GM19452 (cell line): ENCODE results near the gene GPR84.
A peak's percentile ranks its signal among the peaks of the same experiment; 100 is the strongest.

Experiments
- ATAC-seq: cut with Tn5 transposase; IDR thresholded peaks from one replicate; pipeline ENCODE4 v1.9.1; 2021; ENCODE audit not compliant: unreplicated experiment

Gene GPR84

DNA sequence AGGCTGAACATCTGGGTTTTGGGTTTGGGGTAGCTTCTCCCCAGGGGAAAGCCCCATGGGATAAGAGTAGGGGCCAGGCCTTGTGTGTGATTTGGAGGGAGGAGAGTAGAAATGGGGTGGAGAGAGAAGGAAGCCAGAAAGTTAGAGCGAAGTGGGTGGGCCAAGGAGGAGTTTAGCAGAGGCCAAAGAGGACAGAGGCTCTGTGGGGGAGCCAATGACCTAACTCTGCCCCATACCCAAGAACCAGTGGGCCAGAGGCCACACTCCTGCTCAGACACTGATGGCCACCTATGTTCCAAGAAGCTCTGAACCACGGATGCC, 10.9 kb upstream of the GPR84 start:
- ATAC-seq: no peak

DNA sequence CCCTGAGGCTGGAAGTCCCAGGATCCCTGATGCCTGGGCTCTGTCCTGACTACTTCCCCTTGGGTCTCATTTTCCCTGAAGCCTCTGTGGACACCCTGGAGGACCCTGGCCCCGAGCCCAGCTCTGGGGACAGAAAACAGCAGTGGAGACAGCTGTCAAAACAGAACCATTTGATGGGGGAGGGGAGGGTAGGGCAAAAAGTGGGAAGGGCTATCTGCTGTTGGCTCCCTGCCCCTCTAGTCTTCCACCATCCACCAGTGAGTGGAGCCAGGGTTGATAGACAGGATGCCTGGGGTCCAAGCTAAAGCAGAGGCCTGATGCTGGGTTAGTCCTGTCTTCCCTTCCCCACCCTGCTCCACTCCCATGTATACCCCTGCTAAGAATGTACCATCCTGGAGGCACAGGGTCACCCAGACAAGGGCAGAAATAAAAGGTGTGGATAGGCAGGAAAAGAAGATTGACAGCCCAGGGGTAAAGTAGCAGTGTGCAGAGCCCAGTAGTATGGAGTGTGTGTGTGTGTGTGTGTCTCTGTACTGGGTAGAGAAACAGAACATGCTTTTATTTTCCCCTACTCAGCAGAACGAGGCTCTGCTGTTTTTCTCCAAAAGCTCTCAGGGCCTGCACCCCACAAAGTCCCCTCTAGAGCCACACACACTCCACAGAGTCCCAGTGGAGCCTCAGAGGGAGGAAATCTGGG, 10.4 kb upstream of the GPR84 start:
- no peak for ATAC-seq

DNA sequence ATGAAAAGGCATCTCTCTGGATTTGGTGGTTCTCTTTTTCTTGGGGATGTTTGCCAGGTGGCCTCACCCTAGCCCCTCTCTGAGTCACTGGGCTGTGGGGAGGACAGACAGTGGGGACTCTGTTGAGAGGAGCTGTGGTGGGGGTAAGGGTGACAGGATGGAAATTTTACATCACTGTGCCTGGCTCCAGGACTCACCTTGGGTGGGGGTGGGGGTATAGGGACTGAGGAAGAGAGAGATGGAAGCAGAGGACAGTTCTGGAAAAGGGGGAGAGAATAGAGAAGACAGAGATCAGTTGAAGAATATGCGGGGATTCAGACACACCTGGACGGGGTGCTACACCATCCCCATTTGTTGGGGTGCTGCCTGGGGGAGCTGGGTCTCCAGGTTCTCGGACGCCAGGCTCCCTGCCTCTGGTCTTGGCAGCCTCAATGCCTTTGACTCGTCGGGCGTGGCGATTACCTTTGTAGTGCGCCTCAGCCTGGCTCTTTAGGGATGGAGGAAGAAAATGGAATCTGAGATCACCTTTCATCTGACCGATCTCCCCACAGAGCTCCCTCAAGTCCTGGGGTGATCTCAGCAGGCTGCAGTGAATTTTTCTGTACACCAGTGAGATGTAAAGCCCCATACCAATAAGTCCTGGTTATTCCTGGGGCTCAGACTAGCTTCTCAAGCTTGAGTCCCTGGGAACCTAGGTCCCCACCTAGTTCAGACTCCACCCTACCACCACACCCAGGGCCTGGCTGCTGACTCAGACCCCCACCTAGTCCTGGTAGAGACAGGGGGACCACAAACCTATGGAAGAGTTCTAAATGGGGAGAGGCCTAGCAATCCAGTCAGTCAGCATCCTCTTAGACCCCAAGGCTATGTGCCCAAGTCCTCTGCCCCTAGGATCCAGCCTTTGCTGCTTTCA, 9.6 kb upstream of the GPR84 start:
- ATAC-seq: no peak

DNA sequence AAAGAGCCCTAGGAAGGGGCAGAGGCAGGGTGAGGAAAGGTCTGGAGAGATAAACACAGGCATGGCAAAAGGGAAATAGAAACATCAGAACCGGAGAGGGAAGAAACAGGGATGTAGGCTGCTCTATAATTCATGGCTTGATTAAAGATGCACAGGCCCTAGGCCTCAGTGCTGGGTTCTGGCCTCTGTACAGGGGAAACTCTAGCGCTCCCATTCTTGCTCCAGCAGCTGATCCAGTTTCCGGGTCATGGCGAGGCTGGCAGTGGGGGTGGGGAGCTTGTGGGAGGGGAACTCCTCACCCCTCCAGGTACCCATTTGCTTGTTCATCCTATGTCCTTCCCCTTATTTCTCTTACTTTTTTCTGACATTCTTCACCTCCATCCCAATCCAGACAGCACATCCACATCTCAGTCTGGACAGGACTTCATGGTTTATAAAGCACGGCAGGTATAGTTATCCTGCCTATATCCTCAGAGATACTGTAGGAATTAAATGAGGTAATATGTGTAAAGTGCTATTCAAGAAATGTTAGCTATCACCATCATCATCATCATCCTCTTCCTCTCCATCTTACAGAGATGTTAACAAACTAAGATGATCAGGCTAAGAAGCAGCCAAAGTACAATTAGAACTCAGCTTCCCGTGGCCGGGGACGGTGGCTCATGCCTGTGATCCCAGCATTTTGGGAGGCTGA, 8.0 kb upstream of the GPR84 start:
- no peak for ATAC-seq

DNA sequence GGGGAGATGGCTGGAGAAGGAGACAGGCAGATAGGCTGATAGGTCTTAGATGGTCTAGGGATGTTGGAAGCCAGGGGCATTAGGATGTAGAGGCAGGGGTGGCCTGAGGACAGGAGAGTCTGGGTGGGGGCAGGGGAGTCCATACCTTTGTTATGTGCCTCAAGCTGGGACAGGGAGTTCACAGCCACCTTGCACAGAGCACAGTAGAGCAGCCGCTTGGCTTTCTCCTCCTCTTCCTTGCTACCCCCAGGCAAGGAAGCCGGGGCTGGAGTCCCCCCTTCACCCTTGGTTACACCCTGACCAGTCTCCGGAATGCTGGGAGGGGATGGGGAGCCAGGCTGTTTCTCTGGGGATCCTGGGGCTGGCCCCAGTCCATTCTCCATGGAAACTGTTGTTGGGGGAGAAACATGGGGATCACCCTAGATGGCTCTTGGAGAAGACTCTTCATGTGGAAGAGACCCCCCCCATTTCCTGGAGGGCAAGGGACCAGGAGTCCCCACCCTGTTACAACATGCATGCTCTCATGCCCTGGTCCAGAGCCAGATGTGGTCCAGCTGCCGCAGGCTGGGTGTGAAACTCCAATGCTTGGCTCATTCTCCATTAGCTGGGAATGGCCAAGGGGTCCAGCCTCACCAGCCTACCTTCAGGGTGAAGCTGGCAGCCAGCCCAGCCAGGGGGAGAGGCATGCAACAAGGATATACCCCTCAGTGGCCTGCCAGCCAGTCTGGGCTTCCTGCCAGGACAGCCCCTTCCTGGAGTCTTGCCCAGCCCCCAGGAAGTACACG, 7.2 kb upstream of the GPR84 start:
- no peak for ATAC-seq

DNA sequence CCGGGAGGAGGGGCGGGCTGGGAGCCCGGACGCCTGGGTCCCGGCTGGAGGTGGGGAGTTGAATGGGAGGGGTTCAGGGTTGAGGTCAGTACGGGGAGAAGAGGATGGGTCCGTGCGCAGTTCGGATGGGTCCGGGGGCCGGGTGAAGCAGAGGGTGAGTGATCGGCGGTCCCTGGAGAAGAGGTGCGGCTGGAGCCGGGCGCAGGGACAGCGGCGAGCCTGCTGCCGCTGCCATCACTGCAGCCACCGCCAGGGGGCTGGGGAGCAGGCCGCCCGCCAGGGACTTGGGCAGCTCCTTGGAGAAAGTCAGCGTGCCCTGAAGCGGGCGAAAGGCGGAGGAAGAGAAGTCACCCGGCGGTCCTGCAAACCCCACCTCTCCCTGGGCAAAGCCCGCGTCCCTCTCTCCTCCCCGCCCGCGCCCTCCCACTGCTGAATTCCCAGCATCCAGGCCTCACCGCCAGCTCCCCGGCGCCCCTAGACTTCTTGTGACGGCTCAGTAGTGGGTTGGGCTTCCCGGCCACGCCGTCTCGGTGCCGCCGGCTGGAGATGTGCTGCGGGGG, 6.0 kb upstream of the GPR84 start:
- ATAC-seq: no peak

DNA sequence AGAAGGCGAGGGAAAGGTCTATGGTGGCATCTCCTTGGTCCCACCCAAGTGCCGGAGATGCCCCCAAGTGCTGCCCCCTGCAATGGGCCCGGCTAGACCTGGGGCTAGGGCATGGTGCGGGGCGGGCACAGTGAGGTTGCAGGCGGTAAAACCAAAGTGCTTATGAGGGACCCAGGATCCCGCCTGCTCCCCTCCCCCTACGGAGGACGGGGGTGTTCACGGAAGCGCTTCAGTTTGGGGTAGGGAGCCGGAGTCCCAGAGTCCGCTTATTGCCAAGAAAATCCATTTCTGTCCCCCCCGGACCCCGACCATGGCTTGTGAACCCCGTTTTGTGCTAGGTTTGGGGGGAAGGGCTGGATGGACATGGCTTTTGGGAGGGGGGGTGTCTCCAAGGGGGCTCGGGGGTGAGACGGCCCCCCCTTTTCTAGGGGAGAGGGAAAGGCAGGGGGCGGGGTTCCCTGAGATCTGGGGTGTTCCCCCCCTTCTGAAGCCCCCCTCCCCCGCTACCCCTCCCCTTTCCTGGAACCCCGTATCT, 5.4 kb upstream of the GPR84 start:
- no peak for ATAC-seq

DNA sequence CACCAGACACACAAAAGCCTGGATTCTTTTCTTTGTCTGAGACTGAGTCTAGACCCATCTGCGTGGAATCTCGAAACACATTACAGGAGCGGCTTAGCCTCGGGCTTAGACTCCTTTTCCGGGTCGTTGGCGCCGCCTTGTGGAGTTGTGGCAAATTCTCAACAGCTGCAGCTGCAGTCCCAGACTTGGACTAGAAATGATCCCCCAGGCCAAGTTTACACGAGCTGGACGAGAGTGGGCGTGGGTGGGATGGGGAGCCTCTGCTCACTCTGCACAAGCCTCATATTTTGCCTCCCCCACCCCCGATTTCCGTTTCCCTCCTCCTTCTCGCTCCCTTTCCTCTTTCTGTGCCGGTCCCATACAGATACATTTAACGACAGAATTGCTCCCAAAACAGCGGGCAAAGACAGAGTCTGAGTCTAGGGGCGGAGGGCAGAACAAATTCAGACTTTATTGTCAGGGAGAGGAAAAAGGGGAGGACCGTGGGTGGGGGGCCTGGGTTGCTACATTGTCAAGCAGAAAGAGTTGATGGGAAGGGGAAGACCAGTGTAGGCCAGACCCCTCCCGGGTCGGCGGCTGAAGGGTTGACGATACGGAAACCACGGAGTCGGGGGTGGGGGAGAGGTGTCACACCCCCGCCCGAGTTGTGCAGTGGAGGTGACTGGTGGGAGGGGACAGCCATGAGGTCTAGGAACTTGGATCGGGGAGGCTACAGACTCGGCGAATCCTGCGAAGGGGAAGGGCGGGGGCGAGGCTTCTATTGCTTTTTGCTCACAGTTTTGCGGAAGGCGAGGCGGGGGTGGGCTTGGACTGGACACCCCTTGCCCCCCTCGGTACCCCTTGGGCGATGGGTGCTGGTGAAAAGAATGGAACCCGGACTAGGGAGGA, 4.7 kb upstream of the GPR84 start:
- ATAC-seq: peak; percentile 72

DNA sequence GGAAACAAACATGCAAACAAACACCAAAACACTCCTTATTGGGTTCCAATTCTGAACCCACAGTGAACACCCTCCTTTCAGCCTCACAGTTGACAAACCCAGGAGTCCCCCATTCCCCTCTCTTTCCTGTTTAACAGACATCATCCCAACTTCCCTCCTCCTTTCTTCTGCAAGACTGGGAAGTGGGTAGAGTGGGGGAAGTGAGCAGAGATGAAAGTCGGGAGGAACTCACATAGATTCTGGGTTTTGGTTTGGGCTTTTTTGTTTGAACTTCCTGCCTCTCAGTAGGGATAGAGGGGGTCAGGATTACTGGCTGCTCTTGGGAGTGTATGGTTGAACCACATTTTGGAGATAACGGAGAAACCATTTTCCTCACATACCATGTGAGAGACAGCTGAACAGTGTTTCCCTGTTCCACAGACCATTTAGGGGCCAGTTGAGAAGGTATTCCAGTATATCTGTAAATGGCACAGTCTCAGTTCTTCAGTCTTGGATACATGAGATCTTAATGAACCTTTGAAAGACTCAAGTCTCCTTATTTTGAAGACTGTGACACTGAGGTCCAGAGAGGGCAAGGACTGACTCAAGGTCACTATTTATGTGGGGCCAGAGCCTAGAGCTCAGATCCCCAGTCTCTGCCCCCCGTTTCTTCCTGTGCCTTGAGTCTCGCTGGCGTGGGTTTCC, 3.9 kb upstream of the GPR84 start:
- ATAC-seq: peak; percentile 12

DNA sequence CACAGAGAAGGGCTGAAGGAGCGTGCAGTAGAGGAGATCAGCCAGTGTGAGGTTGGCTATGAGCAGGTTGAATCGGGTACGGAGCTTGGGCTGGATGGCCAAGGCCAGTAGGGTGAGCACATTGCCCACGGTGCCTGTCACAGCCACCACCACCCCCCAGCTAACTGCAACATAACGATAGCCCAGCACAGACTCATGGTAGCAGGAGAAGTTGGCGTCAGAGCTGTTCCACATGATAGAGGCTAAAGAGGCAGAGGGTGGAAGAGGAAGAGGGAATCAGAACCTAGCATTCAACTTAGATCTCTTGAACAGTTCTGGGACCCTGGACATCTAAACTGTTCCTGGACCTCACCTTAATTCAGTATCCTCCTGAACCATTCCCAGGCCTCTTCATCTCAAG, 668 bp downstream of the GPR84 start:
- no peak for ATAC-seq

DNA sequence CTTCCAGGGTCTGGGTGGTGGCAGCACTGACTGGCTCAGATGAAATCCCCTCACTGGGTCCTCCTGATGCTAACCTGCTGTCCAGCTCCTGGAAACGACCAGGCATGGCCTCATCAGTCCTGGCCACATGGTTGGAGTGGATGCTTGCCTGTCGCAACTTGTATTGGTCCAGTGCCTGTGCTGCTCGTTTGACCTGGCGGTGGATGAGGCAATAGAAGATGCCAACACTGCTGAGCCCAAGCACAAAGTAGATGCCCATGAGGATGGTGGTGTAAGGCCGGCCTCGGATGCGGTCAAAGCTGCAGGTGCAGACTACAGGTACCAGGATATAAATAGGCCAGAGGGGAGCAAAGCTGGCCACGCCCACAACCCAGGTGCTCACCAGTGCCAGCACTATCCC, 1.2 kb downstream of the GPR84 start:
- ATAC-seq: no peak

DNA sequence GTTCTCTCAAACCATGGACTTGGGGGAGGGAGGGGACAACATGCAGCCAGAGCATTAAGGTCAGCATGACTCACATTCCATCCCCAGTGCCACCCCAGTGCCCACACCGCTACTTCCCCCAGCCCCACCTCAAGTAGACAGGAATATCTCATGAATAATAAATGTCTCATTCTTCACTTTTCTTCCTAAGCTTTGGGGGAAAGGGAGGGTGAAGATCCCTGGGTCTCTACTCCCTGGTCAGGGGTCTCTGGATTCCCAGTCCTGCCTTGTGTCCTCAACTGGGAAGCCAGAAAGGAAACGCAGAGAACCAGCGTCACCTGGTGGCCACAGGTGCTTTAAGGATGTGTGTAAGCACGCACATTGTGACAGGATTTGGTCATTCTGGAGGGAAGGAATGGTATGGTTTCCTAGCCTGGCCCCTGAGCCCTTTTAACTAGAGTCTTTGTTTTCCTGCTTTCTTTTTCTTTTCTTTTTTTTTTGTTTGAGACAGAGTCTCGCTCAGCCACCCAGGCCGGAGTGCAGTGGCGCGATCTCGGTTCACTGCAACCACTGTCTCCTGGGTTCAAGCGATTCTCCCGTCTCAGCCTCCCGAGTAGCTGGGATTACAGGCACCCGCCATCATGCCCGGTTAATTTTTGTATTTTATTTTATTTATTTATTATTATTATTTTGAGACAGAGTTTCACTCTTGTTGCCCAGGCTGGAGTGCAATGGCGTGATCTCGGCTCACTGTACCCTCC, 3.4 kb downstream of the GPR84 start:
- no peak for ATAC-seq

DNA sequence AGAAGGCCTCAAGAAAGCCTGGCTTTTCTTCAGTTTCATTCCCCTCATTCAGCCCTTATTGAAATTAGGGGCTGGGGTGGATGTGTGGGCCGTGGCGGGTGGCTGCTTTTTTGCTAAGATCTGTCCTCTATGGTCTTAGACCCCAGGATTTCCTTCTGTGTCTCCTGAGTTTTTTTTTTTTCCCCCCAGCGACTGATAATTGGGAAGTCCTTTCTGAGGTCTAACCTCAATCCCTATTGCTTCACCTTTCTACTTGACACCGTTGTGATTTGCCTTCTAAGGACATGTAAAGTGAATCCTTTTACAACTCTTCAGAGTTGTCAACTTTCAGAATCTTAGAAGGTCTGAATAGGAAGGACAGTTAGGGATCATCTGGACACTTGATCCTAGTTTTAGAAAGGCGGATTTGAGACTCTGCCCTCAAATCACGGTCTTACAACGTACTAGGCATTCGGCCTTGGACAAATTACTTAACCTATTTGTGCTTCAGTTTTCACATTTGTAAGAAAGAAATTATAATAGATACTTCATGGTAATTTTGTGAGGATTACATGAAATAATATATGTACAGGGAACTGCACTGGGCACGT, 4.4 kb downstream of the GPR84 start:
- ATAC-seq: no peak

DNA sequence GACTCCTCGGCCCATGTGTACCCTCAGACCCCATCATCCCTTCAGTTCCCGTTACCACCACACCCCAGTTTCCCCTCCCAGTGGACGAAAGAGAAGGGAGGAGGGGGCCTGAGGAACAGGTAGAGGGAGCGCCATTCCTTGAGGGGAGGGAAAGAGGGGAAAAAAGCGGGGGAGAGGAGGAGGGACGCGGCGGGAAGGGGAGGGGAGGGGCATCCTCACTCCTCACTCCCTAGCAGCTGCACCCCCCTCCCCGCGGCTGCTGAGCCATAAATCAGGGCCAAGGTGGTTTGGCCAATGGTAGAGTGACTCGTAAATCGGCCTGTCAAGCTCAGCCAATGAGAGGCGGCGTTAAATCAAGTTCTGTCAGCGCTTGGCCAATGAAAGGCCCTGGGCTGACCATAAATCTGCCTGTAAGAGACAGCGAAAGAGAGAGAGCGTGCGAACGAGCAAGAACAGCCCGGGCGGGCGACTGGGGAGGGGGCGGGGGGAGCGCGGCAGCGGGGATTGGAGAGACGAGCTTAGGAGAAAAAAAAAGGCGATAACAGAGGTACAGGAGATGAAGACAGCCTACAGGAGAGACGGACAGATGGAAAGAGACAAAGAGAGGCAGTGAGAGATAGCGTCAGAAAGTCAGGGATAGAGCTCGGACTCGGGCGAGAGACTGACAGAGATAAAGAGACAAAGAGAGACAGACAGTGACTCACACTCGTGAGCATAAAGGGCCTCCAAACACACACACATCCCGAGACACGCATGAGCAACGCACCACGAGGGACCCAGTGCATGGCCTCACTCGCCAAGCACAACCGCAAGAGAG, 5.1 kb downstream of the GPR84 start:
- peak; percentile 99 for ATAC-seq

DNA sequence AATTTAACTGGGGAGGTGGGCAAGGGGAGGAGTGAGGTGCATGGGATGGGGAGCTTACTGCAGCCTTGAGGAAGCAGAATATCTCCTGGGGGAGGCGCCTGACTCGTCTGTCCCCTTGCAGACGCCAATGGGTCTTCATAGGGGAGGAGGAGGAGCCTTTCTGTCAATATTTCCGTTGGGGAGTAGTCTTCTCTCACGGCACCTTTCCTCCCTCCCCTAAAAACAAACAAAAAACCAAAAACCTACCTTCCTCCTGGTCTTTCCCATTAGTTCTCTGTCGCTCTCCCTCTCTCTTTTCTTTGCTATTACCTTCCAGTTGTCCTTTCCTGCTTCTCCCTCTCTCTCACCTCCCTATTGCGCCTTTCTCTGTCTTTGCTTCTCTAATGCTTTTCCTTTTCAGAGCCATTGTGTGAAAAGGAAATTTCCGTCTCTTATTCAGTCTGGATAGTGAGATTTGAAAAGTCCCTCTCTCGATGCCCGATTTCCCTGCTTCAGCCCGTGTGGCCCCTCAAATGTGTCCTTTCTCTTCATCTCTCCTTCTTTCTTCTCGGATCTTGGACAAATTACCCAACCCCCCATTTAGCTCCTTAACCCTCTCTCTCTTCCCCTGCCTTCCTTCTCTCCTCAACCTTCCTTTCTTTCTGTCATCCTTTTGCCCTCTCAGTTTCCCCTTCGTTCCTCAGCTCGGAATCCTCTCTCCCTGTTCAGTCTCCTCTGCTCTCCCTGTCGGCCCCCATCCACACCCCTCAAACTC, 5.9 kb downstream of the GPR84 start:
- ATAC-seq: no peak

DNA sequence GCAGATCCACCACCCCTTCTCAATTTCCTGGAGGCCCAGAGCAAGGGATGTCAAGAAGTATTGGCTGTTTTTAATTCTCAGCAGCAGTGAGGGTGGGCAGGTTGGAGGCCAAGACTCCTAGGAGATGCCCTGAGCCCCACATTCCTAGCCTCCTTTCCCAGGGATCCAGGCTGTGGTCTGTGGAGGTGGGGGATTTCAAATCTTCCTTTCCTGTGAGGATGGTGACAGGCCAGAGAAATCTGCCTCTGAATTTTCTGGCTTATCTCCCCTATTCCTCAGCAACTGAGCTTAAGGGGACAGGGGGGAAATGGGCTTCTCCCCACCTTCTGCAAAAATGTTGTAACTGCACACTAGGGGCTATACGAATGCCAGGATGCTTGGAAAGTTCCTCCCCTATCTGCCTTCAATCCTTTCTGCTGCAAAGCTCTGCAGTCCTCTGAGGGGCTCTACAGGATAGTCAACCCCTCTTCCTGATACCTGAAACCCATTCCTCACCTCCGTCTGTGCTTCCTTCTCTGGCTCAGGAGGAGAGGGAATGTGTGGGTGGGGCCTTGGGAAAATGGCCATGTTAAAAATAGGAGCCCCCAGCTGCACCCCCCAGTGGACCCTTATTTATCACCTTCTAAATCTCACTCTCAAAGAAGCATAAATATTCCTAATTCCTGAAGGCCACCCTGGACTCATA, 6.6 kb downstream of the GPR84 start:
- ATAC-seq: no peak
